ENCODE data around the gene KRT81.

KRT81 gene

GRCh38 chr12:52249511-52250047, 41.8 kb downstream of the KRT81 start:
- in situ Hi-C loops (cut with HindIII; ENCODE audit: low pct_unique_long_range_greater_than_20kb, low sequenced_read_pairs) = no loop called here
- DNase-seq (ENCODE audit: low read depth in 1 of 2, low spot score in 1 of 2) = no peak
- no peak for TF ChIP-seq JUND (IDR thresholded peaks at IDR 0.05; ENCODE audit: low read depth)

DNA sequence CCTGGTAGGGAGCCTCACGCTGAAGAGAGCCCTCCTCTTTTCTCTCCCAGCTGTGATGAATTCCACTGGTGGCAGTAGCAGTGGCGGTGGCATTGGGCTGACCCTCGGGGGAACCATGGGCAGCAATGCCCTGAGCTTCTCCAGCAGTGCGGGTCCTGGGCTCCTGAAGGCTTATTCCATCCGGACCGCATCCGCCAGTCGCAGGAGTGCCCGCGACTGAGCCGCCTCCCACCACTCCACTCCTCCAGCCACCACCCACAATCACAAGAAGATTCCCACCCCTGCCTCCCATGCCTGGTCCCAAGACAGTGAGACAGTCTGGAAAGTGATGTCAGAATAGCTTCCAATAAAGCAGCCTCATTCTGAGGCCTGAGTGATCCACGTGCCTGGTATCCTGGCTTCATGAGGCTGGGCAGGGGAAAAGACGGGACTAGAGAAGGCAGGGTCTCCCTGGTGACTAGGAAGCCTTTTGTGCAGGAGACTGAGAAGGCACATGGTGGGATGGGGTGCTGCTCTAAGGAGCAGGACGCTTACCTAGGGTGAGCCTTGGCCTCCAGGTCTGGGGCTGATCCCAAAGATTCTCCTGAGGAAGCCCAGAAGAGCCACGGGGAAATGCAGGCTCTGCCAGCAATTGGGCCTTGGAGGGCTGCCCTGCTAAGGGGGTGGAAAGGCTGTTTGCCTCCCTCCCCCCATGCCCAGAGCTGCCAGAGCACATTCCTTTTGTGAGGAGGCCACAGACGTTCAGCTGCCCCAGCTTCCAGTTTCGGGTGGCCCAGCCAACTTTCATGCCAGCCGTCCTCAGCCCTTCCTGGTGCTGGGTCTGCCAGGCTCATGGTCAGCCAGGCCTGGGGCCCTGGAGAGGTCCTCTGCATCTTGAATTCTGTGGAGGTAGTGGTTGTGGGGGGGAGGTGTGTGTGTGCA, 42.5 kb downstream of the KRT81 start:
- no peak for TF ChIP-seq JUND (IDR thresholded peaks at IDR 0.05; ENCODE audit: low read depth)
- in situ Hi-C loops (cut with HindIII; ENCODE audit: low pct_unique_long_range_greater_than_20kb, low sequenced_read_pairs) = no loop called here

DNA sequence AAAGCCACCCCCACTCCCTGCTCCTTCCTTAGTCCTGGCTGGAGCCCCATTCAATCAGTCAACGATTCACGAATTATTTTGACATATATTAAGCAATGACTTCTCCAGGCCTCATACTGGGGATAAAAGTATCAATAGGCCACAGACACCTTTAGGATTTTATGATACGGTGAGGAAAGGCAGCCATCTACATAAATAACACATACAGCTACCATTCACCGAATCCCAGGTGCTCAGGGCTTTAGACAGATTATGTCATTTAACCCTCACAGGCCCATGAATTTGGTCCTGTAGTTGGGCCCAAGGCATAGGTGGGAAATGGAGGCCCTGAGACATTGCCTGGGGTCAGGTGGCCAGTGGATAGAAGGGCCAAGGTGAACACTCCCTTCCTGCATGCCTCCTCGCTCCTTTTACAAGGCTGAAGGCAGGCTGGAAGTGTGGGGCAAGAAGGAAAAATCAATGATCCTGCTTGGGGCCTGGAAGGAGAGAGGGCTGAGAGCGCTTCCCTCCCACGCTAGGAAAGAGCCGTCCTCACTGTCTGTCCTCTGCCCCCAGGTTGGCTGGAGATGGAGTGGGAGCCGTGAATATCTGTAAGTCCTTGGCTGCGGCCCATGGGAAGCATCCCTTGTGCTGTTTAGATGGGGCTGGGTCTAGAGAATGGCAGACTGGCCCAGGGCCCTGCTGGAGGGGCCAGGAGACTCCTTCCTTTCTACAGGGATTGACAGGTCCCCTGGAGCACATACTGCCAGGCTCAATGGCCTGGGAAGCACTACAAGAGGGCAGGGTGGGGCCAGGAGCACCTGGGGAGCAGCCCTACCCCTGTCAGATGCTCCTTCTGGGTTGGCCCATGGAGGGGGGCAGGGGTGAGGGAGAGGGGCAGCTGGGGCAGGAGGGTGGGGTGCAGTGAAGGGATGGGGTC, 43.5 kb downstream of the KRT81 start:
- DNase-seq (ENCODE audit: low read depth in 1 of 2, low spot score in 1 of 2) = no peak
- in situ Hi-C loops (cut with HindIII; ENCODE audit: low pct_unique_long_range_greater_than_20kb, low sequenced_read_pairs) = no loop called here
- TF ChIP-seq JUND (IDR thresholded peaks at IDR 0.05; ENCODE audit: low read depth) = no peak

More for the DNA sequence above, 42.5 kb downstream of the KRT81 start:
- peak; percentile 92 to 95 for DNase-seq (ENCODE audit: low read depth in 1 of 2, low spot score in 1 of 2)

DNA sequence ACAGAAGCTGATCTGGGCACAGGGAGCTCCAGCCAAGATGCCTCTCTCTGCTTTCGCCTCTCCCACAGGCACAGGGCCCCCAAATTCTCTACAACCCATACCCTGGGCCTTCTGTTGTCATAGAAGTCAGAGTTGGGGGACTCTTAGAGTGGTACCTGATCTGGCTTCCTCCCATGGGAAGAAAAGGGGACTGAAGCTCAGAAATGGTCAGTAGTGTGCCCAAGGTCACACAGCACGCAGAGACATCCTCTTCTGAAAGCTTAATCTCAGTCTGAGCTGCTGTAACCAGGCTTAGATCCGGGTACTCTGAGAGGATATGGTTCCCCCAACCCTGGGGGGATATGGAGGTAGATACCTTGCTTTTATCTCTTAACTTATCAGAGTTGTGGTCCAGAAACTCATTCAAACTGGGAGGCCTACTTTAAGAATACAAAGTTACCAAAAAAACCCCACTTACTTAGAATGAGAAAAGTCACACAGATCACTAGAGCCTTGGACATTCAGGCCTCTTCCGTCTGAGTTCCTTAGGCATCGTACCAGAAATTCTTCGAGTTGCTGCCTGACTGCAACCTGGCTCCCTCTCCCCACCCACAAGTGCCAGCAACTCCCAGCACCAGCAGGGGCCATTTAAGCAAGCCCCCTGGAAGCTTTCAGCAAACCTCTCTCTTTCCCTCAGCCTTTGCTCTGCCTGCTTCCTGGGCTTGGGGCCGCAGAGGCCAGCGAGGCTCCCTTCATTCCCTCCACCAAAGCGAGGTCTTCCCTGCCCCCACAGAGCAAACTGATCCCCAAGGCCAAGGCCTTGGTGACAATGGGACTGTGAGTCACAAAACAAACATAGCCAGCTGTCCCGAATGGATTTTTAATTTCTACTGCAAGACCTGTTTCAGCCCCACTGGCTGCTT, 44.4 kb downstream of the KRT81 start:
- TF ChIP-seq JUND (IDR thresholded peaks at IDR 0.05; ENCODE audit: low read depth) = peak; percentile 99
- DNase-seq (ENCODE audit: low read depth in 1 of 2, low spot score in 1 of 2) = peak; percentile 91 to 97
- in situ Hi-C loops (cut with HindIII; ENCODE audit: low pct_unique_long_range_greater_than_20kb, low sequenced_read_pairs) = no loop called here

DNA sequence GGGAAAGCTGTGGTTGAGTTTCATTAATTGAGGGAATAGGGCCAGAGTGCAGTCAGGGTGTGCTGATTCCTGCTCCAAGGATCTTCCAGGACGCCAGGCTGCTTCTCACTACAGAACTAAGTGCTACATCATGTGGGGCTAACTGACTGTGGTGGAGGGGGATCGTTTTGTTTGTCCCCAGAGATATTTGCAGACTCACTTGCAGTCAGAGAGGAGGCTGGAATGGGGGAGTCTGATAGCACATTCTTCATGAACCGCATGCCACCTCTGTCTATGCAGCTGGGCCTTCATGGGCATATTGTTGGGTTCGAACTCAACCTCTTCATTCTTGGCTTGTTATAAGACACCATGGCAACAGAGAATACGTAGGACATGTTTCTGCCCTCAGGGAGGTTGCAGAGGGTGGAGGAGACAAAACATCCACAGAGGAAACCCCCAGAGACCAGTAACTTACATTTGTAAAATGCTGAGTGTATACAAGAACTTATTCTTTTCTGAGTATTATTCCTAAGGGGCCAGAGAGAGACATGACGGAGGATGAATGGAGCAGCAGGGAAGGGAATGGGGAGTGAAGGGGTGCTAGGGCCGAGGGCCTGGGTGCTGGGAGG, 45.3 kb downstream of the KRT81 start:
- in situ Hi-C loops (cut with HindIII; ENCODE audit: low pct_unique_long_range_greater_than_20kb, low sequenced_read_pairs) = no loop called here
- no peak for DNase-seq (ENCODE audit: low read depth in 1 of 2, low spot score in 1 of 2)
- no peak for TF ChIP-seq JUND (IDR thresholded peaks at IDR 0.05; ENCODE audit: low read depth)

- TF ChIP-seq JUND (IDR thresholded peaks at IDR 0.05; ENCODE audit: low read depth) = no peak
- in situ Hi-C loops (cut with HindIII; ENCODE audit: low pct_unique_long_range_greater_than_20kb, low sequenced_read_pairs) = no loop called here
- no peak for DNase-seq (ENCODE audit: low read depth in 1 of 2, low spot score in 1 of 2)
Measured at GRCh38 chr12:52245259-52245961, 45.9 kb downstream of the KRT81 start.

GRCh38 chr12:52244615-52244994, 46.7 kb downstream of the KRT81 start:
- in situ Hi-C loops (cut with HindIII; ENCODE audit: low pct_unique_long_range_greater_than_20kb, low sequenced_read_pairs) = no loop called here
- DNase-seq (ENCODE audit: low read depth in 1 of 2, low spot score in 1 of 2) = no peak
- TF ChIP-seq JUND (IDR thresholded peaks at IDR 0.05; ENCODE audit: low read depth) = no peak

DNA sequence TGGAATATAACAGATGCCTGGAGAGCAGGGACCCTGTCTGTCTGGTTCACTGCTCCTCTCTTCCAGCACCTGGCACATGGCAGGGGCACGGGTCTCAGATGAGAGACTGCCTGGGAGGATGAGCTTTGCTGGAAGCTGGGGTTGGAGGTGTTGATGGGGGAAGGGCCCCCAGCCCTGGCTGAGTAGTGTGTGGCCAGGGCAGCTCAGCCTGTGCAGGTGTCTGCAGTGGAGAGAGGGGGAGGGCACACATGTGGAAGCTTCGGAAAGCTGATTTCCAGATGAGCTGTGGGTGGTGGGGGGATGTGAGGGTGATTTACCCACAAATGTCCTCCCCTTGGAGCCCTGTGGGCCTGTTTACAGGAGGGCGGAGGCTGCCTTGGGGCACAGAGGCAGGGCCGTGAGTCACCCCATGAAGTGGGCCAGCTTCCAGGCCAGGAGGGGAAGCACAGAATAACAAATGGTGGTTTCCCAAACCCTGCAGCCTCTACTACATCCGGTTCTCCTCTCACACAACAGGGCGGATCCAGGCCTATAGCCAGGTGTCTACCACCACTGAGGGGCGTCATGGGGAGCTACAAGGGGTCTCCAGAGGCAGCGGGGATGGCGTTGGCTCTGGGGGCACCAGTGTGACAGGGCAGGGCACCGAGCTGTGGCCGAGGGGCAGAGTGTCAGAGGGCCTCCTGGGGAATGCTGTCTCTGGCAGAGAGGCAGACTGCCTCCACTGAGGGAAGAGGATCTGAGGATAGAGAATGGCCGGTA, 47.3 kb downstream of the KRT81 start:
- TF ChIP-seq JUND (IDR thresholded peaks at IDR 0.05; ENCODE audit: low read depth) = no peak; the same call in 1 of the 2 replicates
- in situ Hi-C loops (cut with HindIII; ENCODE audit: low pct_unique_long_range_greater_than_20kb, low sequenced_read_pairs) = no loop called here
- peak; percentile 84 to 89 for DNase-seq (ENCODE audit: low read depth in 1 of 2, low spot score in 1 of 2)

DNA sequence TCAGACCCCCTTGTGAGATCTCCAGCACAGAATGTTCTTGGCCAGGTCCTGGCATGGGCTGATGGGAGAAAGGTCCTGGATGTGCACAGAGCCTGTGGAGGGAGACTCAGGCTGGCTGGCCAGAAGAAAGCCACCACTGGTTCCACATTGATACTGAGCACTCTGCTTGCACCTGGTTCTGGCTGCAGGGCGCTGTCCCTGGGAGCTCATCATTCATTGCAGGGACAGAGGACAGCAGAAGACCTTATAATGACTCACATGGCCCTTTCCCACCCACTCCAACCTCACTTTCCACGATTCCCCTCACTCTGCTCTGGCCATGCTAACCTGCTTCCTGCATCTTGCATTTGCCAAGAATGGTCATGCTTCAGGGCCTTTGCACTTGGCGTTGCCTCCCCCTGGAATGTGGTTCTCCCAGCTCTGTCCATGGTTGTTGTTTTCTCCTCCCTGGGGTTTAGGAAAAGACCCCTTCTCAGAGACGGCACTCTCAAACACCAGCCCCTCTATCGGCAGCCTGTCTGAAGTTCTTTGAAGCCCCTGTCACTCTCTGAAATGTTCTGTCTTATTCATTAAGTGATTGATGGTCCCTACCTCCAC, 48.0 kb downstream of the KRT81 start:
- in situ Hi-C loops (cut with HindIII; ENCODE audit: low pct_unique_long_range_greater_than_20kb, low sequenced_read_pairs) = no loop called here
- DNase-seq (ENCODE audit: low read depth in 1 of 2, low spot score in 1 of 2) = peak in 1 of 2 experiments; percentile 95

More for the DNA sequence above, 48.0 kb downstream of the KRT81 start:
- no peak for TF ChIP-seq JUND (IDR thresholded peaks at IDR 0.05; ENCODE audit: low read depth)

Data from T47D (cell line).